Endothelial cell of umbilical vein (primary cell): Measurements from ENCODE around the gene CNPPD1. TPM values are rescaled to one million over a fixed set of nuclear protein-coding genes. Genes with fewer than 3 reads are reported as not detected.

Experiments used
- BruUV-seq: library from RNA; stranded (reverse); fragments of 400-500 nt; replicated peaks from 2 replicates; lab custom pipeline; 2021; lab: Mats Ljungman, UMichigan
- CTCF ChIA-PET: fragments of 300-600, 350-600 bp; sonication (Branson Sonifier 250); formaldehyde crosslinking; loops from one replicate; lab custom pipeline; 2021; ENCODE audit warnings: antibody characterized with exemption, inconsistent platforms; lab: Charles Lee
- POLR2A ChIA-PET: fragments of 300-600, 350-600 bp; sonication (Branson Sonifier 250); formaldehyde crosslinking; loops from one replicate; lab custom pipeline; 2021; ENCODE audit warnings: antibody characterized with exemption, inconsistent platforms; lab: Charles Lee
- DNase-seq: peaks from one replicate; pipeline ENCODE4 v3.0.0-alpha.2; 2011; ENCODE audit warnings: low read depth, low spot score
- FAIRE-seq: peaks from 2 replicates; lab custom pipeline; 2011; peaks lifted over from hg19 to GRCh38; lab: Jason Lieb, UNC
- H2AFZ ChIP-seq: 2 replicates; pipeline ENCODE4 v1.6.0; 2012; ENCODE audit warnings: low read depth, low read length, control low read depth, inconsistent platforms
- H3K27ac ChIP-seq: 2 replicates; pipeline ENCODE4 v1.5.1; 2011; ENCODE audit warnings: low read depth, mild to moderate bottlenecking, control low read depth, low read length, moderate library complexity; ENCODE audit not compliant: insufficient read depth
- H3K27me3 ChIP-seq, 2 experiments: 2 replicates each; pipeline versions ENCODE4 v1.6.0 to v1.6.1; 2011; ENCODE audit warnings: low read length in 2 of 2, mixed read lengths in 1 of 2; ENCODE audit not compliant: control insufficient read depth in 2 of 2, insufficient read depth in 2 of 2
- H3K36me3 ChIP-seq, 2 experiments: 2 replicates in 1 of 2; 3 replicates in 1 of 2; pipeline ENCODE4 v1.5.1; 2011; ENCODE audit warnings: low read length in 2 of 2, mild to moderate bottlenecking in 1 of 2, moderate library complexity in 1 of 2; ENCODE audit not compliant: control insufficient read depth in 2 of 2, insufficient read depth in 2 of 2; ENCODE audit errors: extremely low read depth in 1 of 2
- H3K4me1 ChIP-seq: 3 replicates; pipeline ENCODE4 v1.5.1; 2011; ENCODE audit warnings: mild to moderate bottlenecking, low read length; ENCODE audit not compliant: control insufficient read depth, insufficient read depth; ENCODE audit errors: extremely low read depth
- H3K4me2 ChIP-seq: 2 replicates; pipeline ENCODE4 v1.6.1; 2011; ENCODE audit warnings: low read length, control low read depth, mixed read lengths; ENCODE audit not compliant: insufficient read depth
- H3K4me3 ChIP-seq, 3 experiments: fragments of 200-600 bp in 1 of 3; sonication (generic), shearing (Covaris generic) in 1 of 3; replicated peaks in 1 of 3; 2 replicates each; pipeline ENCODE4 v1.5.1; 2011 to 2016; ENCODE audit warnings: control low read depth in 3 of 3, low read length in 3 of 3, mild to moderate bottlenecking in 2 of 3, inconsistent platforms in 1 of 3, low read depth in 1 of 3, moderate library complexity in 1 of 3; ENCODE audit not compliant: insufficient read depth in 1 of 3
- H3K79me2 ChIP-seq: 2 replicates; pipeline ENCODE4 v1.6.0; 2012; ENCODE audit warnings: low read length, inconsistent platforms; ENCODE audit not compliant: control insufficient read depth, insufficient read depth
- H3K9ac ChIP-seq: replicated peaks from 2 replicates; pipeline ENCODE3; 2011; ENCODE audit warnings: low read length, control low read depth; ENCODE audit not compliant: insufficient read depth; ENCODE audit errors: extremely low read depth
- H3K9me1 ChIP-seq: replicated peaks from 3 replicates; pipeline ENCODE4 v1.6.0; 2011; ENCODE audit warnings: mild to moderate bottlenecking, low read length; ENCODE audit not compliant: control insufficient read depth, insufficient read depth; ENCODE audit errors: extremely low read depth
- H3K9me3 ChIP-seq: replicated peaks from 2 replicates; pipeline ENCODE4 v1.5.1; 2012; ENCODE audit warnings: low read length, inconsistent platforms; ENCODE audit not compliant: control insufficient read depth, insufficient read depth
- H4K20me1 ChIP-seq: replicated peaks from 2 replicates; pipeline ENCODE3; 2011; ENCODE audit warnings: mild to moderate bottlenecking, low read length; ENCODE audit not compliant: control insufficient read depth, insufficient read depth; ENCODE audit errors: extremely low read depth
- EZH2 ChIP-seq: IDR thresholded peaks from 2 replicates; pipeline ENCODE4 v1.6.1; 2012; ENCODE audit warnings: borderline replicate concordance, low read depth, mild to moderate bottlenecking, moderate library complexity, low read length, inconsistent platforms; ENCODE audit not compliant: severe bottlenecking
- FOS ChIP-seq: IDR thresholded peaks from 2 replicates; pipeline ENCODE4 v1.6.1; 2011; ENCODE audit warnings: mild to moderate bottlenecking, low read length, moderate library complexity, borderline replicate concordance; ENCODE audit not compliant: insufficient read depth
- GATA2 ChIP-seq: IDR thresholded peaks from 2 replicates; pipeline ENCODE4 v1.7.0; 2011; ENCODE audit warnings: low read depth, mild to moderate bottlenecking, moderate library complexity, mixed read lengths, low read length; ENCODE audit not compliant: insufficient read length, insufficient read depth
- JUN ChIP-seq: IDR thresholded peaks from 2 replicates; pipeline ENCODE4 v1.6.1; 2011; ENCODE audit warnings: borderline replicate concordance, low read depth; ENCODE audit not compliant: insufficient read length, insufficient read depth
- MYC ChIP-seq: IDR thresholded peaks from one replicate; pipeline ENCODE4 v1.6.1; 2011; ENCODE audit warnings: mild to moderate bottlenecking, low read depth, low read length
- POLR2A ChIP-seq: IDR thresholded peaks from 2 replicates; pipeline ENCODE4 v1.6.1; 2012; ENCODE audit warnings: low read depth, mild to moderate bottlenecking, control low read depth, low read length
- POLR2AphosphoS5 ChIP-seq: IDR thresholded peaks from 2 replicates; pipeline ENCODE4 v1.6.1; 2012; ENCODE audit warnings: low read depth, mild to moderate bottlenecking, control low read depth, low read length, moderate library complexity; ENCODE audit not compliant: insufficient read depth
- dilution Hi-C: fragments of 300-500 bp; cut with MboI; formaldehyde crosslinking; loops from one replicate; pipeline ENCODE4 v1.15.0; 2019; ENCODE audit warnings: low sequenced_read_pairs; ENCODE audit not compliant: extremely low pct_ligation_motif_present
- intact Hi-C: fragments of 100-400 bp; cut with micrococcal nuclease; formaldehyde crosslinking; loops from one replicate; pipeline ENCODE4 v1.10.0; 2022
- polyA plus RNA-seq, 4 experiments: library from polyadenylated mRNA; depleted of rRNA in 3 of 4; stranded (reverse) in 3 of 4; unstranded in 1 of 4; fragments of >200 nt; gene quantifications; 2 replicates each; pipeline versions ENCODE4 v1.2.1 to v1.2.3, GENCODE V29; 2011 to 2012; ENCODE audit warnings: missing spikeins in 1 of 4
- total RNA-seq: library from RNA; stranded (reverse); gene quantifications from 2 replicates; pipeline ENCODE4 v1.2.3, GENCODE V29; 2021
- TF ChIP-seq, protein P1 (sequence below), 2 donors: IDR thresholded peaks; 1 replicate in 1 of 2; 2 replicates in 1 of 2; pipeline ENCODE4 v1.5.1; 2011; ENCODE audit warnings: low read length in 2 of 2, mild to moderate bottlenecking in 2 of 2, moderate library complexity in 2 of 2, control low read depth in 1 of 2, inconsistent platforms in 1 of 2, low read depth in 1 of 2; ENCODE audit not compliant: insufficient read depth in 1 of 2; ENCODE audit errors: extremely low read depth in 1 of 2
- TF ChIP-seq, protein P2 (sequence below): IDR thresholded peaks from 2 replicates; pipeline ENCODE4 v1.6.1; 2011; ENCODE audit not compliant: insufficient read depth, insufficient read length

Gene CNPPD1
- total and polyA plus RNA-seq, 2 donors (not counting 3 experiments of a cell fraction or from before 2014, with no cell fraction given): 44.0 to 55.7 TPM

DNA sequence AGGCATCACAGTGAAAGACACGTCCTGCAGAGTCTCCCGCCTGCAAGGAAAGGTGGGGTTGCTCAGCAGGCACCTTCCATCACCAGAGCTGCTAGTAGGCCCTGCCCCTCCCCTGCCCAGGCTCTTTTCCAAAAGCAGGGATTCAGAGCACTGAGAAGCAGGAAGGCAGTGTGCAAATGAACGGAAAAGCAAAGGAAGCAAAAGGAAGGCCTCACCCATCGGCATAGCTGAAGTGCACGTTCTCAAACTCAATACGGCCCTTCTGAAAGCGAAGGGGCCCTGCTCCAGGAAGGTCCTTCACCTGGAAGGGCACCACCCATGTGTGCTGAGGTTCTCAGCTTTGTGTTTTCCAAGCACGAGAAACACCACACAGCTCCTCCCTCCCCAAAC lies 36.3 kb upstream of the CNPPD1 start:
- TF ChIP-seq JUN (no peak), POLR2AphosphoS5 (no peak), EZH2 (no peak), FOS (no peak), GATA2 (no peak), MYC (no peak), POLR2A (no peak)
- TF ChIP-seq, protein P1, sequence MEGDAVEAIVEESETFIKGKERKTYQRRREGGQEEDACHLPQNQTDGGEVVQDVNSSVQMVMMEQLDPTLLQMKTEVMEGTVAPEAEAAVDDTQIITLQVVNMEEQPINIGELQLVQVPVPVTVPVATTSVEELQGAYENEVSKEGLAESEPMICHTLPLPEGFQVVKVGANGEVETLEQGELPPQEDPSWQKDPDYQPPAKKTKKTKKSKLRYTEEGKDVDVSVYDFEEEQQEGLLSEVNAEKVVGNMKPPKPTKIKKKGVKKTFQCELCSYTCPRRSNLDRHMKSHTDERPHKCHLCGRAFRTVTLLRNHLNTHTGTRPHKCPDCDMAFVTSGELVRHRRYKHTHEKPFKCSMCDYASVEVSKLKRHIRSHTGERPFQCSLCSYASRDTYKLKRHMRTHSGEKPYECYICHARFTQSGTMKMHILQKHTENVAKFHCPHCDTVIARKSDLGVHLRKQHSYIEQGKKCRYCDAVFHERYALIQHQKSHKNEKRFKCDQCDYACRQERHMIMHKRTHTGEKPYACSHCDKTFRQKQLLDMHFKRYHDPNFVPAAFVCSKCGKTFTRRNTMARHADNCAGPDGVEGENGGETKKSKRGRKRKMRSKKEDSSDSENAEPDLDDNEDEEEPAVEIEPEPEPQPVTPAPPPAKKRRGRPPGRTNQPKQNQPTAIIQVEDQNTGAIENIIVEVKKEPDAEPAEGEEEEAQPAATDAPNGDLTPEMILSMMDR (IDR thresholded peaks at IDR 0.05; ENCODE audit: extremely low read depth in 1 of 2, insufficient read depth in 1 of 2, low read depth in 1 of 2, low read length in 2 of 2): no peak
- TF ChIP-seq, protein P2, sequence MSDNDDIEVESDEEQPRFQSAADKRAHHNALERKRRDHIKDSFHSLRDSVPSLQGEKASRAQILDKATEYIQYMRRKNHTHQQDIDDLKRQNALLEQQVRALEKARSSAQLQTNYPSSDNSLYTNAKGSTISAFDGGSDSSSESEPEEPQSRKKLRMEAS: no peak
- peaks cover 3 to 13% of the 10 kb centered on the region in 2 experiments for H3K36me3 ChIP-seq
- FAIRE-seq (no peak), DNase-seq (no peak)
- H3K27me3 ChIP-seq: no peaks in the 10 kb centered on the region
- no TSS peak for BruUV-seq
- H3K9ac ChIP-seq: no peak overlapping the region
- CTCF ChIA-PET: interaction anchor here (1.4 kb wide), 1 partner anchor 183 kb away, joined by 3 read pairs; no protein-coding TSS in a partner anchor
- dilution Hi-C loops: no loop called here
- H3K4me1 ChIP-seq: peaks cover 8% of the 10 kb centered on the region
- no peak overlapping the region for H3K4me3 ChIP-seq
- H3K9me1 ChIP-seq: no peaks in the 10 kb centered on the region
- POLR2A ChIA-PET: no interaction called here
- H2AFZ ChIP-seq: no peak overlapping the region
- no peak overlapping the region for H3K27ac ChIP-seq
- intact Hi-C loops: no loop called here
- H3K79me2 ChIP-seq: no peaks in the 10 kb centered on the region
- no peaks in the 10 kb centered on the region for H3K9me3 ChIP-seq
- no peak overlapping the region for H3K4me2 ChIP-seq
- H4K20me1 ChIP-seq: no peaks in the 10 kb centered on the region
